ENCODE measurements around the gene ZYX.

DNA sequence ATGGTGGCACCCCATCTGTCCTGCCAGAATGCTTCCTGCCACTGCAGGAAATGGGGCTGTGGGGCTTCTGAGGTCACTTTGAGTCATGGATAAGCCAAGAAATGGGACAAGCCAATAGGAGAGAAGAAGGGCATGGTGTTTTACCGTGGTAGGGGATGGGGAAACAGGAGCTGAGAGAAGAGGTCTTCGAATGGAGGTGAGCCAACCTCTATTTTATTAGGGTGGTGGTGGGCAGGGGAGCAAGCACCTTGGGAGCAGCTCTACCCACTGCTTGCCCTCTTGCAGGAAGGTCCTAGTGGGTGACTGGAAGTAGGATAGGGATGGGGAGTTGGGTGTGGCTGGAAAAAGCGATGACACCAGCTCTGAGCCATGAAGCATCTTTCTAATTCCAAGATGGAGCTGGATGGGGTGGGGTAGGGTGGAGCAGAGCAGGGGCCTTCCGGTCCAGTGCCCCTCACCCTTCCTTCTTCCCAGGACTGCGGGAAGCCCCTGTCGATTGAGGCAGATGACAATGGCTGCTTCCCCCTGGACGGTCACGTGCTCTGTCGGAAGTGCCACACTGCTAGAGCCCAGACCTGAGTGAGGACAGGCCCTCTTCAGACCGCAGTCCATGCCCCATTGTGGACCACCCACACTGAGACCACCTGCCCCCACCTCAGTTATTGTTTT lies 9.1 kb downstream of the ZYX start:
- TF ChIP-seq, protein P1, sequence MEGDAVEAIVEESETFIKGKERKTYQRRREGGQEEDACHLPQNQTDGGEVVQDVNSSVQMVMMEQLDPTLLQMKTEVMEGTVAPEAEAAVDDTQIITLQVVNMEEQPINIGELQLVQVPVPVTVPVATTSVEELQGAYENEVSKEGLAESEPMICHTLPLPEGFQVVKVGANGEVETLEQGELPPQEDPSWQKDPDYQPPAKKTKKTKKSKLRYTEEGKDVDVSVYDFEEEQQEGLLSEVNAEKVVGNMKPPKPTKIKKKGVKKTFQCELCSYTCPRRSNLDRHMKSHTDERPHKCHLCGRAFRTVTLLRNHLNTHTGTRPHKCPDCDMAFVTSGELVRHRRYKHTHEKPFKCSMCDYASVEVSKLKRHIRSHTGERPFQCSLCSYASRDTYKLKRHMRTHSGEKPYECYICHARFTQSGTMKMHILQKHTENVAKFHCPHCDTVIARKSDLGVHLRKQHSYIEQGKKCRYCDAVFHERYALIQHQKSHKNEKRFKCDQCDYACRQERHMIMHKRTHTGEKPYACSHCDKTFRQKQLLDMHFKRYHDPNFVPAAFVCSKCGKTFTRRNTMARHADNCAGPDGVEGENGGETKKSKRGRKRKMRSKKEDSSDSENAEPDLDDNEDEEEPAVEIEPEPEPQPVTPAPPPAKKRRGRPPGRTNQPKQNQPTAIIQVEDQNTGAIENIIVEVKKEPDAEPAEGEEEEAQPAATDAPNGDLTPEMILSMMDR (conservative IDR thresholded peaks at IDR 0.05), result no peak
- no peak for TF ChIP-seq EZH2 (IDR thresholded peaks at IDR 0.05; ENCODE audit: low read depth)
